Subcutaneous abdominal adipose tissue (tissue), 5 donors: ENCODE measurements around the gene DBF4B.
"Not testable (repeated sequence)": the region's sequence is repeated elsewhere in the genome, so short reads cannot be mapped to it uniquely, and the experiment has no call there.

Experiments used
- H3K27ac ChIP-seq: one replicate; pipeline ENCODE4 v1.7.0; 2013; ENCODE audit warnings: low read depth, mild to moderate bottlenecking, inconsistent platforms, low read length, moderate library complexity
- H3K27me3 ChIP-seq, 5 donors: one replicate each; pipeline ENCODE4 v1.7.0; 2013; ENCODE audit warnings: low read length in 5 of 5, inconsistent platforms in 1 of 5; ENCODE audit not compliant: control insufficient read depth in 5 of 5, insufficient read depth in 4 of 5
- H3K36me3 ChIP-seq, 5 donors: one replicate each; pipeline ENCODE4 v1.7.0; 2013; ENCODE audit warnings: low read length in 5 of 5; ENCODE audit not compliant: control insufficient read depth in 5 of 5, insufficient read depth in 5 of 5
- H3K4me1 ChIP-seq, 5 donors: one replicate each; pipeline ENCODE4 v1.7.0; 2013; ENCODE audit warnings: low read length in 5 of 5, mild to moderate bottlenecking in 3 of 5, moderate library complexity in 1 of 5; ENCODE audit not compliant: control insufficient read depth in 5 of 5, insufficient read depth in 5 of 5
- H3K4me3 ChIP-seq, 5 donors: one replicate each; pipeline ENCODE4 v1.7.0; 2013; ENCODE audit warnings: low read length in 5 of 5, low read depth in 1 of 5
- H3K9ac ChIP-seq, 5 donors: one replicate each; pipeline ENCODE4 v1.7.0; 2013; ENCODE audit warnings: low read length in 5 of 5, mild to moderate bottlenecking in 4 of 5, moderate library complexity in 3 of 5
- H3K9me3 ChIP-seq, 5 donors: one replicate each; pipeline ENCODE4 v1.7.0; 2013; ENCODE audit warnings: low read length in 5 of 5; ENCODE audit not compliant: control insufficient read depth in 5 of 5
- donor health status: healthy.
- donor health status: healthy.
- donor health status: healthy.
- donor health status: healthy.
- donor health status: healthy.

Gene DBF4B

DNA sequence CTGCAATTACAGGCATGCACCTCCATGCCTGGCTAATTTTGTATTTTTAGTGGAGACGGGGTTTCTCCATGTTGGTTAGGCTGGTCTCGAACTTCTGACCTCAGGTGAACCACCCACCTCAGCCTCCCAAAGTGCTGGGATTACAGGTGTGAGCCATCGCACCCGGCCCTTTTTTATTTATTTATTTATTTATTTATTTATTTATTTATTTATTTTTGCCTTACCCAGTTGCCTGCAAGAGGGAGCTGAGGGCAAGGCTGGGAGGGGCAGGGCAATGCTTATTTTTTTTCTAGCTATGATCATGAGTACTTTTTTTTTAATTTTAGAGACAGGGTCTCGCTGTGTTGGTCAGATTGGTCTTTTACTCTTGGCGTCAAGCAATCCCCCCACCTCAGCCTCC lies 17.7 kb downstream of the DBF4B start:
- peaks cover 0 to 41% (median 10%) of the 10 kb centered on the region in 5 donors for H3K36me3 ChIP-seq
- not testable (repeated sequence) for H3K27ac ChIP-seq, H3K9ac ChIP-seq, H3K27me3 ChIP-seq, H3K9me3 ChIP-seq, H3K4me1 ChIP-seq, H3K4me3 ChIP-seq

DNA sequence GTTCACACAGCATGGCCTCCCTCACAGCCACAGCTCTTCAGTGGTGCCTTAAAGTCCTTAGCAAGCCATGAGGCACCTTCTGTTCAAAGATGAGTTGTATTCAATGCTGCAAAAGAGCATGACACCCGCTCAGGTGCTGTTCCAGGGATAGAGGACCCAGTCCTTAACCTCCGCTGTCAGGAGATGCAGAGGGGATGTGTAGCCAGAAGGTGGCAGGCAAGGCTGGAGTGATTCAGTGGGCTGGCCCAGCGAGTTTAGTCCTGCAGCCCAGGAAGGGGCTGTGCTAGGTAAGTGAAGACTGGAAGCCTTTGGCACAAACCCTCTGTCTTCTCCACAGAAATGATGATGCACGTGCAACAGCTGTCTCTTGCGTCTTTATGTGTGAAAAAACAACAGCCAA lies 25.3 kb downstream of the DBF4B start:
- no peaks in the 10 kb centered on the region for H3K27me3 ChIP-seq
- no peaks in the 10 kb centered on the region for H3K4me1 ChIP-seq
- H3K36me3 ChIP-seq, result peaks cover 0 to 40% (median 6%) of the 10 kb centered on the region in 5 donors

DNA sequence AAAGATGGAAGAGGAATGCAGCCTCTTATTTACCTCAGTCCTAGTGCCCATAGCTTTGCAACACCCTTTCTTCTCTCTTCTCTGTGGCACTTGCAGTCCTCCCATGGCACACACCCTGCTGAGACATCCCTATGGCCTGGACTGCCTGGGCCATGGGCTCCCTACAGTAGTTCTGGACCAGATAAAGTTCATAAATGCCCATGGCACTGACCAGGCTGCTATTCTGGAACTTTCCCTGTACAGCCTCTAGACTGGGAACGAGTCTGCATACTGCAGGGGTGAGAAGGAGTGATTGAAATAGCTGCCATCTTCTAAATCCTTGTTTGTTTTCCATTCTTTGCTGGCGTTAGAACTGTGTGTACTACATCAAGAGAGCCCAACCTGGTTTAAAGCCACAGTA lies 25.8 kb downstream of the DBF4B start:
- H3K27me3 ChIP-seq, result no peaks in the 10 kb centered on the region
- H3K36me3 ChIP-seq, result peaks cover 0 to 44% (median 6%) of the 10 kb centered on the region in 5 donors
- no peak overlapping the region for H3K27ac ChIP-seq
- no peaks in the 10 kb centered on the region for H3K4me1 ChIP-seq
- no peak overlapping the region for H3K4me3 ChIP-seq
- no peaks in the 10 kb centered on the region for H3K9me3 ChIP-seq
- no peak overlapping the region for H3K9ac ChIP-seq

More for the DNA sequence above, 25.3 kb downstream of the DBF4B start:
- Histone ChIP-seq H3K9ac (no peak overlapping the region), H3K9me3 (no peaks in the 10 kb centered on the region), H3K4me3 (no peak overlapping the region), H3K27ac (no peak overlapping the region)

DNA sequence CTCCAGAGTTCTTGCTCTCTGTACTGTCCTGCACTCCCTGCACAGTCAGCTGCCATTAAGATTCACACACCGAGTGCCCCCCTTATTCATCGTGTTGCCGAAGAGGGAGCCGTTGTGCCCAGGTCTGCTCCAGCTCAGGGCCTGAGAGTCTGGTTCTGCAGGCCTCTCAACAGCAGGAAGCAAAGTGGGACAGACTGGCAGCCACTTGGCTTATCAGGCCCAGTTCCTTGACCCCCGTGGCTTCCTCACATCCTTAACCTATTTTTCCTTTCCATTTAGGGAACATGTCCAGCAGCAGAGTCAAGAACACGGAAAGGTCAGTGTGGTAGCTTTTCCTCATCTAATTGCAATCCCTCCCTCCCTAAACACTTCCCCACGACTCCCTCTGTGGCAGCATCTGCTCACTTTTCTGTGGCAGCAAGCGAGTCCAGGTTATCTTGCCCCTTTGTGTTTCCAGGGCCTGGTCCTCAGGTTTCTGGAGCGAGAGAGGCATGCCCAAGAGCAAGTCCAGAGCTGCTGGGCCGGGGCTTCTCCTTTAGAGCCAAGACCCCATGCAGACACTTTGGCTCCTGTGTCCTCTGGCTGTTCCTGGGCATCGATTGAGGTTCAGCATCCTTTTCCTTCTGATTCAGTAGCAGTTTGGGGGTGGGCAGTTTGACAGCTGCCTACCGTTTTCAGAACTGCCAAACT lies 28.2 kb downstream of the DBF4B start:
- Histone ChIP-seq H3K27ac (no peak overlapping the region), H3K4me3 (no peak overlapping the region), H3K9me3 (no peaks in the 10 kb centered on the region), H3K9ac (no peak overlapping the region), H3K36me3 (peaks cover 0 to 37% (median 7%) of the 10 kb centered on the region in 5 donors), H3K27me3 (no peaks in the 10 kb centered on the region), H3K4me1 (no peaks in the 10 kb centered on the region)

DNA sequence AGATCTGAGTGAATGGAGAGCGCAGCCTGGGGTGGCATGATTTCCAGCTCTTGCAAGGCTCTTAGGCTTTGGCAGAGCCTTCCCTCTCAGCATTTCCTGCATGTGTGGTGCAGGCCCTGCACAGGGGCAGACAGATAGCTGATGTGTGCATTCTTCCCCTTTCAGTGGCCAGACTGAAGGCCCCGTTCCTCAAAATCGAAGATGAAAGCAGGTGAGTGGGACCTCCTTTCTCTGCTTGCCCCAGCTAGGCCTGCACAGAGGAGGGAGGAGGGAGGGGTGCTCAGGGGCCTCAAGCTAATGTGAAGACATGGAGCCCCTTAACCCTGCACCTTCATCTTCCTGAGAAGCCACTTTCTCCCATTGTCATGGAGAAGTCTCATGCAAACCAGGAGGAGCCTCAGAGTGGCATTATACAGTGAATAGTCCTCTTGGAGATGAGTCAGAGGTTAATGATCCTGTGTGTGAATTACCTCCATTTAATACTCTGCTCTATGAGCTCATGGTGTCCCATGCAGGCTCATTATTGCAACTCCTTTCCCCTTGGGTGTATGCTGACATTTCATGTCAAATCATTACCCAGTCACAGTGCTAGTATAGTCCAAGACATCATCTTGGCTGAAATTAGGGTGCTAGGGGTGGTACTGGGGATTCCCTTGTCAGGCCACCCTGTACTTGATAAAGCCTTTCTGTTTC lies 29.9 kb downstream of the DBF4B start:
- Histone ChIP-seq H3K9me3 (no peaks in the 10 kb centered on the region), H3K9ac (no peak overlapping the region), H3K36me3 (peaks cover 0 to 34% (median 7%) of the 10 kb centered on the region in 5 donors), H3K27me3 (no peaks in the 10 kb centered on the region), H3K4me1 (no peaks in the 10 kb centered on the region), H3K4me3 (no peak overlapping the region), H3K27ac (no peak overlapping the region)

DNA sequence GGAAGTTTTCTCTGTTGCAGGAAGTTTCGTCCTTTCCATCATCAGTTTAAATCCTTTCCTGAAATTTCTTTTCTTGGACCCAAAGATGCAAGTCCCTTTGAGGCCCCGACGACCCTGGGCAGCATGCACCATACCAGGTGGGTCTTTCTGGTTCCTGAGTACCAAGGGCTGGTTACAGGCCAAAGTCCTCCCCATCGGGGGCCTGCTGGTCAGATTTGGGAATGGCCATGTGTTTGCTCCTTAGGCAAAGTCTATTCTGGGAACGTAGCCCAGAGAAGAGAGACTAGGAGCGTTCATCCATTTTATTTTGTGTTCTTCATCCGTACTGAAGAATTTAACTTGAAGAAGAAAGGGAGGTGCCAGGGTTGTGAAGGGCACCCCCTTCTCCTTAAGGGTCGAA lies 32.9 kb downstream of the DBF4B start:
- Histone ChIP-seq H3K9ac (no peak overlapping the region), H3K9me3 (no peaks in the 10 kb centered on the region), H3K27ac (no peak overlapping the region), H3K4me1 (no peaks in the 10 kb centered on the region), H3K27me3 (no peaks in the 10 kb centered on the region), H3K36me3 (peaks cover 0 to 30% (median 7%) of the 10 kb centered on the region in 5 donors), H3K4me3 (no peak overlapping the region)

DNA sequence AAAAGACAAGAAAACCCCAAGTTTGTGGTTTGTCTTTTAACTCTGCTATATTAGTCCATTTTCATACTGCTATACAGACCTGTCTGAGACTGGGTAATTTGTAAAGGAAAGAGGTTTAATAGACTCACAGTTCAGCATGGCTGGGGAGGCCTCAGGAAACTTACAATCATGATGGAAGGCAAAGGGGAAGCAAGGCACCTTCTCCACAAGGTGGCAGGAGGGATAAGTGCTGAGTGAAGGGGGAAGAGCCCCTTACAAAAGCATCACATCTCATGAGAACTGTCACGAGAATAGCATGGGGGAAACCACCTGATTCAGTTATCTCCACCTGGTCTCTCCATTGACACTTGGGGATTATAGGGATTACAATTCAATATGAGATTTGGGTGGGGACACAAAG lies 36.8 kb downstream of the DBF4B start:
- Histone ChIP-seq H3K4me3 (no peak overlapping the region), H3K4me1 (no peaks in the 10 kb centered on the region), H3K36me3 (peaks cover 0 to 48% (median 13%) of the 10 kb centered on the region in 5 donors), H3K27me3 (no peaks in the 10 kb centered on the region), H3K9ac (no peak overlapping the region), H3K9me3 (no peaks in the 10 kb centered on the region), H3K27ac (no peak overlapping the region)

DNA sequence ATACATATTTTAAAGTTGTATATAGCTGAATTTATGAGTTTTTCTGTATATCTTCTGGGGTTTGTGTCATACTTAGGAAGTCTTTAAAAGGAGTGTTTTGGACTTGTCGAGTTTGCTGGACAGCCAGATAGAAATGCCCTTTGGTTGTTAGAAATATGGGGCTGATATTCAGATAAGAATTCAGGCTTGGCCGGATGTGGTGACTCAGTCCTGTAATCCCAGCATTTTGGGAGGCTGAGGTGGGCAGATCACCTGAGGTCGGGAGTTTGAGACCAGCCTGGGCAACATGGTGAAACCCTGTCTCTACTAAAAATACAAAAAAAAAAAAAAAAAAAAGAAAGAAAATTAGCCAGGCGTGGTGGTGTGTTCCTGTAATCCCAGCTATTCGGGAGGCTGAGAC lies 37.3 kb downstream of the DBF4B start:
- H3K9me3 ChIP-seq, H3K9ac ChIP-seq, H3K27ac ChIP-seq, H3K4me3 ChIP-seq, H3K27me3 ChIP-seq, H3K4me1 ChIP-seq: not testable (repeated sequence)
- H3K36me3 ChIP-seq, result peaks cover 0 to 50% (median 13%) of the 10 kb centered on the region in 5 donors

DNA sequence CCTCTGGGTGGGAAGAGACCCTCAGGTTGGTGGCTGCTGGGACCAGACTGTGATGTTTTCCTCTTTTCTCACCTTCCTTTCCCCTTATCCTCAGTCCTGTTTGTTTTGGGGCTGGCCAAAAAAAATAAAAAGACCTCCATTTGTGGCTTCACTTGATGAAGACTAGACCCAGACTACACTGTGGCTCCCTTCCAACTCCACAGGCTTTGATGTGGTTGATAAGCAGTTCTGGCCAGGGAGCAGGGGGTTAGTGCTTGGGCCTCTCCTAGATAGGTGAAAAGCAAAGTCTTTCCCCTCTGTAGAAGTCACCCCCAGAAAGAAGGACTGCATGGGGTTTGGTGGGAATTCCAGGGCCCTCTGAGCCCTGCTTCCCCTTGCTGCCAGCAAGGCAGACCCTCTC lies 39.1 kb downstream of the DBF4B start:
- peaks cover 0 to 58% (median 11%) of the 10 kb centered on the region in 5 donors for H3K36me3 ChIP-seq
- no peak overlapping the region for H3K27ac ChIP-seq
- H3K9ac ChIP-seq, result no peak overlapping the region
- H3K27me3 ChIP-seq, result no peaks in the 10 kb centered on the region
- H3K9me3 ChIP-seq, result no peaks in the 10 kb centered on the region
- H3K4me1 ChIP-seq, result no peaks in the 10 kb centered on the region
- no peak overlapping the region for H3K4me3 ChIP-seq

DNA sequence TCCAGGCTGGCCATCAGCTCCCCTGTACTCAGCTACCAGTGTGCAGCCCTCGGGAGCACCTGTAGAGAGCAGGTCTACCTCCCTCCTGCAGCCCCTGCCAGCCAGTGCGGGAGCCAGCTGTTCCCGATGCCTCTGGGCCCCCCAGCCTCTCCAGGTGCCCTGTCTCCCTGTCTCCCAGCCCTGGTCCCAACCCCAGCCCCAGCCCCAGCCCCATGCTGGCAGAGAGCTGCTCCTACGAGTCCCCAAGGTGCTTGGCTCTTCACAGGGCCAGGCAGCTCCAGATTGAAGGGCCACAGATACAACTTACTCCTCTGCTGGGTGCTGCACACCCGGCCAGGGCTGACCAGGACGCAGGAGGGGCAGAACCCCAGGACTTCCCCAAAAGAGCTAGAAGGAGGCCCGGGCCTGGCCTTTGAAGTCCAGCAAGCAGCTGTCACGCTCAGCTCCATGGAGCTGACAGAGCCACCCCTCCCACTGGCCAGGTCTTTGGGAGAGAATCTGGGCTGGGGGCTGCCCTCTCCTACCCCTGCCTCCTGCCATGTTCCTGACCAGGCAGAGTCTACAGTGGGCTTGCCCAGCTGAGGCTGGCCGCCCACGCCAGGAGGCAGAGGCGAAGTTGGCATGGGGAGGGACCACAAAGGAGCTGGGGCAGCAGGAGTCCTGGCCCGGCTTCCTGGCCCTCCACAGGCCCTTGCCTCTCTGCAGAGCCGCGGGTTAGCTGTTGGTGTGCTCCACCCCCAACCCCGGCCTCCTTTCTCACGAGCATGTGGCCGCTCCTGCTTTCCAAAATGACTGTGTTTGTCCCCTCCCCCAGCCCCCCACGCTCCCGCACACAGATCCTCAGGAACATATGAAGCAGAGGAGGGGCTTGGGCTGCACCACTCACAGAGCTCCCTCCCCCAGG lies 40.9 kb downstream of the DBF4B start:
- H3K36me3 ChIP-seq, result peaks cover 0 to 53% (median 11%) of the 10 kb centered on the region in 5 donors
- H3K27ac ChIP-seq, result no peak overlapping the region
- H3K4me1 ChIP-seq, result no peaks in the 10 kb centered on the region
- H3K4me3 ChIP-seq, result no peak overlapping the region
- H3K9me3 ChIP-seq, result no peaks in the 10 kb centered on the region
- peaks cover 0 to 4% (median 0%) of the 10 kb centered on the region in 5 donors for H3K27me3 ChIP-seq
- H3K9ac ChIP-seq, result no peak overlapping the region
